HG03108 (cell line): ENCODE results near the gene MMRN2.
"Not testable (repeated sequence)": the region's sequence is repeated elsewhere in the genome, so short reads cannot be mapped to it uniquely, and the experiment has no call there.

Experiments
- ATAC-seq: cut with Tn5 transposase; IDR thresholded peaks from one replicate; pipeline ENCODE4 v1.9.1; 2021; ENCODE audit warnings: moderate library complexity; ENCODE audit not compliant: unreplicated experiment

Gene MMRN2

GRCh38 chr10:86958116-86958900 lies 893 bp upstream of the MMRN2 start, which contains the start of gene SNCG:
SNCG (plus strand) TSS chr10:86958599; CDS start chr10:86958698, 99 bp downstream.
- ATAC-seq, result no peak

GRCh38 chr10:86956848-86957448 lies 467 bp downstream of the MMRN2 start:
- ATAC-seq, result no peak

GRCh38 chr10:86956195-86956847 lies 1.1 kb downstream of the MMRN2 start:
- no peak for ATAC-seq

GRCh38 chr10:86955501-86956194 lies 1.8 kb downstream of the MMRN2 start:
- ATAC-seq, result no peak

GRCh38 chr10:86954681-86955500 lies 2.5 kb downstream of the MMRN2 start:
- ATAC-seq, result no peak

GRCh38 chr10:86953747-86954680 lies 3.4 kb downstream of the MMRN2 start:
- ATAC-seq, result no peak

- not testable (repeated sequence) for ATAC-seq
Observed at GRCh38 chr10:86952697-86953096, 4.7 kb downstream of the MMRN2 start.

GRCh38 chr10:86952106-86952505 lies 5.3 kb downstream of the MMRN2 start:
- no peak for ATAC-seq

GRCh38 chr10:86951184-86951761 lies 6.1 kb downstream of the MMRN2 start:
- no peak for ATAC-seq

GRCh38 chr10:86950349-86950748 lies 7.1 kb downstream of the MMRN2 start:
- no peak for ATAC-seq

- not testable (repeated sequence) for ATAC-seq
Observed at GRCh38 chr10:86947806-86948205, 9.6 kb downstream of the MMRN2 start.

- ATAC-seq, result no peak
Observed at GRCh38 chr10:86946213-86947155, 10.9 kb downstream of the MMRN2 start.

GRCh38 chr10:86945361-86946212 lies 11.8 kb downstream of the MMRN2 start:
- ATAC-seq, result no peak

GRCh38 chr10:86944907-86945306 lies 12.5 kb downstream of the MMRN2 start:
- ATAC-seq, result no peak

- no peak for ATAC-seq
Observed at GRCh38 chr10:86944471-86944870, 12.9 kb downstream of the MMRN2 start.

GRCh38 chr10:86944031-86944419 lies 13.4 kb downstream of the MMRN2 start:
- no peak for ATAC-seq
